ENCODE measurements around the gene SFXN3. TPM values are rescaled to one million over a fixed set of nuclear protein-coding genes. Genes with fewer than 3 reads are reported as not detected.

Gene SFXN3
- total and polyA plus RNA-seq, 8 donors: 20.8 to 79.0 (median 24.1) TPM

- no peaks in the 10 kb centered on the region for H3K27me3 ChIP-seq
- TF ChIP-seq, protein P1, sequence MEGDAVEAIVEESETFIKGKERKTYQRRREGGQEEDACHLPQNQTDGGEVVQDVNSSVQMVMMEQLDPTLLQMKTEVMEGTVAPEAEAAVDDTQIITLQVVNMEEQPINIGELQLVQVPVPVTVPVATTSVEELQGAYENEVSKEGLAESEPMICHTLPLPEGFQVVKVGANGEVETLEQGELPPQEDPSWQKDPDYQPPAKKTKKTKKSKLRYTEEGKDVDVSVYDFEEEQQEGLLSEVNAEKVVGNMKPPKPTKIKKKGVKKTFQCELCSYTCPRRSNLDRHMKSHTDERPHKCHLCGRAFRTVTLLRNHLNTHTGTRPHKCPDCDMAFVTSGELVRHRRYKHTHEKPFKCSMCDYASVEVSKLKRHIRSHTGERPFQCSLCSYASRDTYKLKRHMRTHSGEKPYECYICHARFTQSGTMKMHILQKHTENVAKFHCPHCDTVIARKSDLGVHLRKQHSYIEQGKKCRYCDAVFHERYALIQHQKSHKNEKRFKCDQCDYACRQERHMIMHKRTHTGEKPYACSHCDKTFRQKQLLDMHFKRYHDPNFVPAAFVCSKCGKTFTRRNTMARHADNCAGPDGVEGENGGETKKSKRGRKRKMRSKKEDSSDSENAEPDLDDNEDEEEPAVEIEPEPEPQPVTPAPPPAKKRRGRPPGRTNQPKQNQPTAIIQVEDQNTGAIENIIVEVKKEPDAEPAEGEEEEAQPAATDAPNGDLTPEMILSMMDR (IDR thresholded peaks at IDR 0.05): no peak
- H3K9me3 ChIP-seq: no peaks in the 10 kb centered on the region
Observed at GRCh38 chr10:101005361-101005760, 25.7 kb upstream of the SFXN3 start.

GRCh38 chr10:101005869-101006567, 25.0 kb upstream of the SFXN3 start:
- Histone ChIP-seq H3K27ac (peak overlapping the region in 1 of 2 donors; percentile 57), H3K4me1 (peaks cover 14 to 25% of the 10 kb centered on the region in 2 donors), H3K36me3 (peaks cover 3 to 52% of the 10 kb centered on the region in 2 donors), H3K27me3 (no peaks in the 10 kb centered on the region), H3K9me3 (no peaks in the 10 kb centered on the region), H3K4me3 (no peak overlapping the region)
- intact Hi-C loops (cut with DNase I): no loop called here
- DNase-seq: no peak
- TF ChIP-seq, protein P1 (IDR thresholded peaks at IDR 0.05): no peak
- ATAC-seq: no peak

More at GRCh38 chr10:101005361-101005760, 25.7 kb upstream of the SFXN3 start:
- intact Hi-C loops (cut with DNase I): no loop called here
- H3K4me3 ChIP-seq: no peak overlapping the region
- peaks cover 21 to 32% of the 10 kb centered on the region in 2 donors for H3K4me1 ChIP-seq
- no peak for ATAC-seq
- peaks cover 3 to 52% of the 10 kb centered on the region in 2 donors for H3K36me3 ChIP-seq
- no peak for DNase-seq
- H3K27ac ChIP-seq: peak overlapping the region in 1 of 2 donors; percentile 57

GRCh38 chr10:101006593-101007098, 24.4 kb upstream of the SFXN3 start:
- ATAC-seq (no peak), DNase-seq (no peak)
- no peaks in the 10 kb centered on the region for H3K9me3 ChIP-seq
- H3K4me3 ChIP-seq: no peak overlapping the region
- H3K27me3 ChIP-seq: no peaks in the 10 kb centered on the region
- TF ChIP-seq, protein P1 (IDR thresholded peaks at IDR 0.05): no peak
- peaks cover 10 to 19% of the 10 kb centered on the region in 2 donors for H3K4me1 ChIP-seq
- intact Hi-C loops (cut with DNase I): no loop called here
- peaks cover 3 to 52% of the 10 kb centered on the region in 2 donors for H3K36me3 ChIP-seq
- H3K27ac ChIP-seq: peak overlapping the region in 1 of 2 donors; percentile 23

GRCh38 chr10:101007099-101007711, 23.8 kb upstream of the SFXN3 start:
- Histone ChIP-seq H3K4me3 (no peak overlapping the region), H3K27me3 (no peaks in the 10 kb centered on the region), H3K27ac (peak overlapping the region in 1 of 2 donors; percentile 23), H3K9me3 (no peaks in the 10 kb centered on the region), H3K36me3 (peaks cover 3 to 52% of the 10 kb centered on the region in 2 donors), H3K4me1 (peaks cover 5 to 18% of the 10 kb centered on the region in 2 donors)
- peak in 2 of 4 donors; percentile 62 to 83 for DNase-seq
- TF ChIP-seq, protein P1 (IDR thresholded peaks at IDR 0.05): no peak
- ATAC-seq: no peak
- intact Hi-C loops (cut with DNase I): no loop called here

Data from left lung (tissue), 10 donors.